DND-41 (cell line): ENCODE results near the gene RABGAP1.

Experiments
- ATAC-seq: fragments of 200-7000 bp; cut with Tn5 transposase; 3 replicates; pipeline ENCODE4 v1.9.1; 2021; ENCODE audit warnings: low read depth; ENCODE audit not compliant: insufficient read depth
- DNase-seq: peaks from one replicate; pipeline ENCODE4 v3.0.0-alpha.2; 2020
- H2AFZ ChIP-seq: 2 replicates; pipeline ENCODE4 v1.6.0; 2012; ENCODE audit warnings: low read depth, low read length
- H3K27ac ChIP-seq: 2 replicates; pipeline ENCODE4 v1.5.1; 2012; ENCODE audit warnings: low read length, inconsistent platforms
- H3K27me3 ChIP-seq: fragments of 200-600 bp; sonication (generic); 2 replicates; pipeline ENCODE4 v1.6.0; 2012; ENCODE audit warnings: low read length, mild to moderate bottlenecking, inconsistent platforms; ENCODE audit not compliant: insufficient read depth, poor library complexity
- H3K36me3 ChIP-seq: 2 replicates; pipeline ENCODE4 v1.5.1; 2012; ENCODE audit warnings: low read length, inconsistent platforms; ENCODE audit not compliant: insufficient read depth
- H3K4me1 ChIP-seq: 2 replicates; pipeline ENCODE4 v1.5.1; 2012; ENCODE audit warnings: mild to moderate bottlenecking, low read length; ENCODE audit not compliant: insufficient read depth
- H3K4me2 ChIP-seq: 2 replicates; pipeline ENCODE4 v1.6.0; 2012; ENCODE audit warnings: mild to moderate bottlenecking, moderate library complexity, low read length, inconsistent platforms; ENCODE audit not compliant: insufficient read depth
- H3K4me3 ChIP-seq, 2 experiments: fragments of 200-600 bp in 1 of 2; shearing (Covaris generic) in 1 of 2; 2 replicates each; pipeline ENCODE4 v1.5.1; 2012 to 2016; ENCODE audit warnings: inconsistent platforms in 2 of 2, low read length in 2 of 2, mild to moderate bottlenecking in 2 of 2, low read depth in 1 of 2, moderate library complexity in 1 of 2
- H3K79me2 ChIP-seq: 2 replicates; pipeline ENCODE4 v1.6.0; 2012; ENCODE audit warnings: low read length, inconsistent platforms; ENCODE audit not compliant: insufficient read depth
- H3K9ac ChIP-seq: 2 replicates; pipeline ENCODE4 v1.6.0; 2012; ENCODE audit warnings: low read depth, mild to moderate bottlenecking, inconsistent platforms, low read length, moderate library complexity
- H3K9me3 ChIP-seq: 2 replicates; pipeline ENCODE4 v1.5.1; 2012; ENCODE audit warnings: low read length, moderate library complexity, mild to moderate bottlenecking, inconsistent platforms; ENCODE audit not compliant: insufficient read depth, severe bottlenecking
- H4K20me1 ChIP-seq: 2 replicates; pipeline ENCODE4 v1.6.0; 2012; ENCODE audit warnings: low read length; ENCODE audit not compliant: insufficient read depth
- CTCF ChIP-seq: IDR thresholded peaks from 2 replicates; pipeline ENCODE4 v1.5.1; 2012; ENCODE audit warnings: borderline replicate concordance, low read length, moderate library complexity, mild to moderate bottlenecking; ENCODE audit not compliant: poor library complexity, severe bottlenecking; ENCODE audit errors: extremely low read depth
- EZH2 ChIP-seq: IDR thresholded peaks from 3 replicates; pipeline ENCODE4 v1.6.1; 2012; ENCODE audit warnings: borderline replicate concordance, low read depth, mild to moderate bottlenecking, moderate library complexity, low read length, inconsistent platforms; ENCODE audit not compliant: severe bottlenecking

Gene RABGAP1

GRCh38 chr9:123129423-123129822 is 188.6 kb downstream of the RABGAP1 start:
- TF ChIP-seq CTCF (no peak), EZH2 (no peak)
- no peaks in the 10 kb centered on the region for H3K79me2 ChIP-seq
- ATAC-seq (no peak), DNase-seq (no peak)
- H3K4me2 ChIP-seq, result no peak overlapping the region
- H3K4me1 ChIP-seq, result no peaks in the 10 kb centered on the region
- no peak overlapping the region for H3K27ac ChIP-seq
- H4K20me1 ChIP-seq, result no peaks in the 10 kb centered on the region
- no peaks in the 10 kb centered on the region for H3K27me3 ChIP-seq
- no peak overlapping the region for H2AFZ ChIP-seq
- peaks cover 53% of the 10 kb centered on the region for H3K36me3 ChIP-seq
- H3K9ac ChIP-seq, result no peak overlapping the region
- H3K4me3 ChIP-seq, result no peak overlapping the region
- no peaks in the 10 kb centered on the region for H3K9me3 ChIP-seq

- no peaks in the 10 kb centered on the region for H3K27me3 ChIP-seq
- no peaks in the 10 kb centered on the region for H4K20me1 ChIP-seq
- no peak overlapping the region for H3K4me3 ChIP-seq
- H3K4me1 ChIP-seq, result no peaks in the 10 kb centered on the region
- H3K9me3 ChIP-seq, result no peaks in the 10 kb centered on the region
- TF ChIP-seq EZH2 (no peak), CTCF (no peak)
- no peak overlapping the region for H3K27ac ChIP-seq
- no peak overlapping the region for H2AFZ ChIP-seq
- ATAC-seq (no peak), DNase-seq (no peak)
- peaks cover 56% of the 10 kb centered on the region for H3K36me3 ChIP-seq
- no peaks in the 10 kb centered on the region for H3K79me2 ChIP-seq
- no peak overlapping the region for H3K4me2 ChIP-seq
- H3K9ac ChIP-seq, result no peak overlapping the region
These were observed 190.4 kb downstream of the RABGAP1 start for GRCh38 chr9:123131258-123131657.

GRCh38 chr9:123131993-123132392 is 191.2 kb downstream of the RABGAP1 start:
- Histone ChIP-seq H3K9me3 (no peaks in the 10 kb centered on the region), H3K4me1 (no peaks in the 10 kb centered on the region), H3K79me2 (no peaks in the 10 kb centered on the region), H3K4me3 (no peak overlapping the region), H4K20me1 (no peaks in the 10 kb centered on the region), H3K36me3 (peaks cover 52% of the 10 kb centered on the region), H3K27me3 (no peaks in the 10 kb centered on the region), H3K27ac (no peak overlapping the region), H3K9ac (no peak overlapping the region), H3K4me2 (no peak overlapping the region), H2AFZ (no peak overlapping the region)
- TF ChIP-seq EZH2 (no peak), CTCF (no peak)
- DNase-seq (no peak), ATAC-seq (no peak)

GRCh38 chr9:123132696-123133095 is 191.9 kb downstream of the RABGAP1 start:
- Histone ChIP-seq H3K9me3 (no peaks in the 10 kb centered on the region), H3K4me1 (no peaks in the 10 kb centered on the region), H3K79me2 (no peaks in the 10 kb centered on the region), H3K27ac (no peak overlapping the region), H3K4me3 (no peak overlapping the region), H3K36me3 (peaks cover 45% of the 10 kb centered on the region), H2AFZ (no peak overlapping the region), H3K9ac (no peak overlapping the region), H3K4me2 (no peak overlapping the region), H4K20me1 (no peaks in the 10 kb centered on the region), H3K27me3 (no peaks in the 10 kb centered on the region)
- DNase-seq, result no peak
- no peak for ATAC-seq
- no peak for TF ChIP-seq CTCF
- TF ChIP-seq EZH2, result no peak
